Heart left ventricle (tissue), 16 donors: ENCODE results near the gene RPS6KA2. TPM values are rescaled to one million over a fixed set of nuclear protein-coding genes. Genes with fewer than 3 reads are reported as not detected.

Source experiments
- ATAC-seq, 4 donors: fragments of 200-7000 bp; cut with Tn5 transposase; one replicate each; pipeline ENCODE4 v1.9.1; 2020 to 2022; ENCODE audit warnings: moderate library complexity in 4 of 4, mild to moderate bottlenecking in 3 of 4, moderate number of reproducible peaks in 1 of 4
- DNase-seq, 5 donors: peaks; one replicate each; pipeline ENCODE4 v3.0.0-alpha.2; 2020
- H3K27ac ChIP-seq, 12 donors: fragments of 200-600 bp; sonication (generic) in 4 of 12; one replicate each; pipeline versions ENCODE4 v1.5.0 to v1.8.0; 2016 to 2022; ENCODE audit warnings: mild to moderate bottlenecking in 2 of 12
- H3K27me3 ChIP-seq, 9 donors: fragments of 200-600 bp; sonication (generic) in 2 of 9; one replicate each; pipeline versions ENCODE4 v1.5.1 to v1.8.0; 2016 to 2022; ENCODE audit warnings: mild to moderate bottlenecking in 3 of 9
- H3K36me3 ChIP-seq, 9 donors: fragments of 200-600 bp; sonication (generic) in 2 of 9; one replicate each; pipeline versions ENCODE4 v1.5.0 to v1.8.0; 2018 to 2022; ENCODE audit warnings: mild to moderate bottlenecking in 2 of 9
- H3K4me1 ChIP-seq, 12 donors: fragments of 200-600 bp; sonication (generic) in 4 of 12; one replicate each; pipeline versions ENCODE4 v1.5.0 to v1.8.0; 2016 to 2022; ENCODE audit warnings: mild to moderate bottlenecking in 3 of 12
- H3K4me3 ChIP-seq, 12 donors: fragments of 200-600 bp; sonication (generic) in 4 of 12; one replicate each; pipeline versions ENCODE4 v1.5.0 to v1.8.0; 2017 to 2022; ENCODE audit warnings: mild to moderate bottlenecking in 9 of 12, moderate library complexity in 4 of 12
- H3K9me3 ChIP-seq, 12 donors: fragments of 200-600 bp; sonication (generic) in 4 of 12; one replicate each; pipeline versions ENCODE4 v1.5.0 to v1.8.0; 2016 to 2022; ENCODE audit warnings: mild to moderate bottlenecking in 1 of 12
- CTCF ChIP-seq, 12 donors: fragments of 200-600 bp; sonication (generic) in 4 of 12; IDR thresholded peaks; one replicate each; pipeline versions ENCODE4 v1.5.0 to v1.8.0; 2018 to 2022; ENCODE audit warnings: antibody characterized with exemption in 12 of 12, mild to moderate bottlenecking in 5 of 12
- POLR2A ChIP-seq, 2 donors: fragments of 450-650 bp; IDR thresholded peaks; one replicate each; pipeline ENCODE4 v1.6.1; 2017; ENCODE audit warnings: antibody characterized with exemption in 2 of 2, mild to moderate bottlenecking in 2 of 2, moderate library complexity in 2 of 2
- WGBS, 4 donors: extraction: QIAGEN DNeasy Blood & Tissue Kit in 2 of 4; methylation state at CpG; one replicate each; pipeline versions ENCODE4 v1.1.5 to v1.1.7; 2013 to 2018; 5-methylcytosine and 5-hydroxymethylcytosine counted together
- intact Hi-C, 10 donors: fragments of 100-400 bp; cut with DNase I; formaldehyde crosslinking; loops; one replicate each; pipeline versions ENCODE4 v1.11.1 to v1.14.2; 2022
- polyA plus RNA-seq, 2 donors: library from polyadenylated mRNA; stranded (reverse); fragments of 200-250 nt; gene quantifications; one replicate each; pipeline ENCODE4 v1.2.3, GENCODE V29; 2013
- total RNA-seq, 9 donors: library from RNA; depleted of rRNA in 2 of 9; stranded (reverse); fragments of >200 nt in 2 of 9; fragmentation: NEBNext Ultra II Directional in 3 of 9; extraction: Animal tissue kit (Norgen Biotek cat#: 25700) in 3 of 9; gene quantifications; one replicate each; pipeline versions ENCODE4 v1.1.0 to v1.2.4, GENCODE V29; 2016 to 2023
- donor health status: ischemic (EF 13 %, LVEDD 7.1; RV severe dilation, severe dysfunction).
- donor health status: healthy with polysubstance abuse.
- donor health status: DM: no; HTN: yes; CAD: no.
- donor health status: DM: no; HTN: no; CAD: no.
- donor health status: ischemic (EF 25% LVEDD 6.9; RV normal size, moderate dysfunction).
- donor health status: ischemic (EF 25% LVEDD 5.7; RV mildly dilated, moderate dysfunction).
- donor health status: healthy.
- donor health status: DM: yes; HTN: yes; CAD: no.
- donor health status: ischemic (EF 35%, LVEDD 5.7; RV mildly dilated, moderate dysfunction).
- donor health status: nonischemic (EF 11% LVEDD 7.7; RV severe dilation, severe dysfunction).
- donor health status: DM: yes; HTN: yes; CAD: no.
- donor health status: PGD.
- donor health status: ischemic (EF 29% LVEDD 5.4; RV normal size, mild dysfunction).
- donor health status: nonischemic (EF 23%, LVEDD 6.1; RV moderate dilation, normal function).

The RPS6KA2 gene
- total and polyA plus RNA-seq, 11 donors: 23.0 to 171 (median 91.6) TPM

- H3K4me3 ChIP-seq: peak overlapping the region in 2 of 12 donors; percentile 7 to 10
- H3K36me3 ChIP-seq: no peaks in the 10 kb centered on the region
- H3K27me3 ChIP-seq: peaks cover 0 to 15% (median 2%) of the 10 kb centered on the region in 9 donors
- intact Hi-C loops: no loop called here
- DNase-seq: no peak
- H3K4me1 ChIP-seq: peaks cover 0 to 9% (median 0%) of the 10 kb centered on the region in 12 donors
- no peak for TF ChIP-seq POLR2A (IDR thresholded peaks at IDR 0.05)
- no peak for TF ChIP-seq CTCF (IDR thresholded peaks at IDR 0.05)
- no peak overlapping the region for H3K27ac ChIP-seq
- 56 to 68% (median 65%) methylated on average over 26 to 34 of the region's 34 CpGs for WGBS, 4 donors
- H3K9me3 ChIP-seq: no peaks in the 10 kb centered on the region
- no peak for ATAC-seq
Observed at GRCh38 chr6:166656230-166657151, 29.4 kb upstream of the RPS6KA2 start.

GRCh38 chr6:166655713-166656229 lies 28.7 kb upstream of the RPS6KA2 start:
- Histone ChIP-seq H3K27me3 (peaks cover 0 to 15% (median 2%) of the 10 kb centered on the region in 9 donors), H3K27ac (no peak overlapping the region), H3K9me3 (no peaks in the 10 kb centered on the region), H3K4me3 (no peak overlapping the region), H3K36me3 (no peaks in the 10 kb centered on the region), H3K4me1 (peaks cover 0 to 9% (median 0%) of the 10 kb centered on the region in 12 donors)
- ATAC-seq (no peak), DNase-seq (no peak)
- WGBS, 4 donors: 80 to 90% (median 84%) methylated on average over 15 of the region's 15 CpGs
- intact Hi-C loops: no loop called here
- no peak for TF ChIP-seq POLR2A (IDR thresholded peaks at IDR 0.05)
- TF ChIP-seq CTCF (IDR thresholded peaks at IDR 0.05): no peak

GRCh38 chr6:166655251-166655650 lies 28.2 kb upstream of the RPS6KA2 start:
- DNase-seq: no peak
- Histone ChIP-seq H3K4me3 (no peak overlapping the region), H3K9me3 (no peaks in the 10 kb centered on the region), H3K27me3 (peaks cover 0 to 15% (median 2%) of the 10 kb centered on the region in 9 donors), H3K27ac (no peak overlapping the region), H3K36me3 (no peaks in the 10 kb centered on the region), H3K4me1 (peaks cover 0 to 9% (median 0%) of the 10 kb centered on the region in 12 donors)
- intact Hi-C loops: no loop called here
- WGBS, 4 donors: 75 to 85% (median 81%) methylated on average over 6 of the region's 6 CpGs
- TF ChIP-seq CTCF (IDR thresholded peaks at IDR 0.05) (no peak), POLR2A (IDR thresholded peaks at IDR 0.05) (no peak)
- ATAC-seq: peak in 1 of 4 donors; percentile 29

GRCh38 chr6:166654573-166654972 lies 27.5 kb upstream of the RPS6KA2 start:
- Histone ChIP-seq H3K27ac (no peak overlapping the region), H3K4me3 (no peak overlapping the region), H3K27me3 (peaks cover 0 to 15% (median 2%) of the 10 kb centered on the region in 9 donors), H3K36me3 (no peaks in the 10 kb centered on the region), H3K9me3 (no peaks in the 10 kb centered on the region), H3K4me1 (peaks cover 0 to 9% (median 0%) of the 10 kb centered on the region in 12 donors)
- DNase-seq (no peak), ATAC-seq (no peak)
- intact Hi-C loops: no loop called here
- 70 to 72% (median 72%) methylated on average over 7 of the region's 7 CpGs for WGBS, 4 donors
- TF ChIP-seq POLR2A (IDR thresholded peaks at IDR 0.05): no peak
- no peak for TF ChIP-seq CTCF (IDR thresholded peaks at IDR 0.05)
